Pancreas (tissue), 10 donors: ENCODE measurements around the gene FAM90A1. TPM values are rescaled to one million over a fixed set of nuclear protein-coding genes. Genes with fewer than 3 reads are reported as not detected.
"Not testable (repeated sequence)": the region's sequence is repeated elsewhere in the genome, so short reads cannot be mapped to it uniquely, and the experiment has no call there.

Experiments
- ATAC-seq, 4 donors: fragments of 200-7000 bp; cut with Tn5 transposase; one replicate each; pipeline versions ENCODE4 v1.8.0 to v1.9.1; 2020; ENCODE audit warnings: mild to moderate bottlenecking in 4 of 4, moderate library complexity in 4 of 4
- DNase-seq, 6 donors: peaks; one replicate each; pipeline ENCODE4 v3.0.0-alpha.2; 2020
- FAIRE-seq: peaks from 2 replicates; lab custom pipeline; 2012; peaks lifted over from hg19 to GRCh38; lab: Jason Lieb, UNC
- H3K27ac ChIP-seq, 4 donors: fragments of 200-600 bp; sonication (generic); 1 replicate in 3 of 4; 2 replicates in 1 of 4; pipeline versions ENCODE4 v1.5.0 to v1.8.0; 2020
- H3K27me3 ChIP-seq, 4 donors: fragments of 200-600 bp; one replicate each; pipeline ENCODE4 v1.8.0; 2021
- H3K36me3 ChIP-seq, 3 donors: fragments of 200-600 bp; sonication (generic) in 1 of 3; one replicate each; pipeline versions ENCODE4 v1.5.0 to v1.8.0; 2020 to 2021
- H3K4me1 ChIP-seq, 3 donors: fragments of 200-600 bp; one replicate each; pipeline ENCODE4 v1.8.0; 2021
- H3K4me3 ChIP-seq, 4 donors: fragments of 200-600 bp; sonication (generic) in 2 of 4; one replicate each; pipeline versions ENCODE4 v1.5.0 to v1.8.0; 2020 to 2021
- H3K9me3 ChIP-seq, 4 donors: fragments of 200-600 bp; one replicate each; pipeline ENCODE4 v1.8.0; 2021
- WGBS, 2 donors: extraction: QIAGEN DNeasy Blood & Tissue Kit; methylation state at CpG; one replicate each; pipeline ENCODE4 v1.1.7; 2013; 5-methylcytosine and 5-hydroxymethylcytosine counted together
- intact Hi-C, 3 donors: fragments of 100-400 bp; cut with DNase I; formaldehyde crosslinking; loops; one replicate each; pipeline versions ENCODE4 v1.11.1 to v1.14.2; 2022
- polyA plus RNA-seq, 2 donors: library from polyadenylated mRNA; stranded (reverse); fragments of 200-250 nt; gene quantifications; one replicate each; pipeline ENCODE4 v1.2.3, GENCODE V29; 2013
- total RNA-seq, 6 donors: library from RNA; stranded (reverse); fragmentation: NEBNext Ultra II Directional in 4 of 6; extraction: Animal tissue kit (Norgen Biotek cat#: 25700) in 4 of 6; gene quantifications; one replicate each; pipeline versions ENCODE4 v1.2.1 to v1.2.4, GENCODE V29; 2021 to 2023
- donor health status: healthy with polysubstance abuse.
- donor health status: DM: no; HTN: no; CAD: no; lungs with moderate emphysema.
- donor health status: DM: no; HTN: no; CAD: no.
- donor health status: control.
- donor health status: control.
- donor health status: Bipolar disorder and iron deficiency.
- donor health status: DM: yes; HTN: yes; CAD: no.
- donor health status: DM: no; HTN: no; CAD: no.
- donor health status: DM: no; HTN: no; CAD: no.
- donor health status: DM: yes; HTN: yes; CAD: no.

The FAM90A1 gene
- total and polyA plus RNA-seq, 8 donors = 0.35 to 1.6 (median 1.0) TPM

GRCh38 chr12:8242880-8243681 lies 15.7 kb upstream of the FAM90A1 start:
- FAIRE-seq (peak; percentile 94), DNase-seq (peak; percentile 97 to 100 (median 100)), ATAC-seq (peak; percentile 99 to 100 (median 100))
- intact Hi-C loops, H3K27me3 ChIP-seq, H3K9me3 ChIP-seq, H3K36me3 ChIP-seq, H3K4me1 ChIP-seq: not testable (repeated sequence)
- H3K27ac ChIP-seq = peak overlapping the region; percentile 67 to 88 (median 76)
- peak overlapping the region; percentile 42 to 83 (median 60) for H3K4me3 ChIP-seq
- 0 to 1% methylated on average over 52 to 57 of the region's 57 CpGs for WGBS, 2 donors

- H3K27me3 ChIP-seq, FAIRE-seq, DNase-seq, intact Hi-C loops, H3K4me1 ChIP-seq, H3K9me3 ChIP-seq, H3K36me3 ChIP-seq, ATAC-seq: not testable (repeated sequence)
- peak overlapping the region; percentile 42 to 83 (median 60) for H3K4me3 ChIP-seq
- peak overlapping the region; percentile 42 to 76 (median 60) for H3K27ac ChIP-seq
- WGBS, 2 donors = 0 to 1% methylated on average over 24 to 28 of the region's 28 CpGs
Observed at GRCh38 chr12:8242622-8242879, 15.1 kb upstream of the FAM90A1 start.

- not testable (repeated sequence) for FAIRE-seq
- 7 to 11% methylated on average over 18 to 19 of the region's 20 CpGs for WGBS, 2 donors
Observed at GRCh38 chr12:8241917-8242621, 14.7 kb upstream of the FAM90A1 start.

GRCh38 chr12:8240340-8241114 lies 13.1 kb upstream of the FAM90A1 start:
- peak in 3 of 6 donors; percentile 60 to 70 (median 66) for DNase-seq
- FAIRE-seq, H3K4me3 ChIP-seq, H3K27ac ChIP-seq, H3K36me3 ChIP-seq, H3K9me3 ChIP-seq, intact Hi-C loops, ATAC-seq, H3K27me3 ChIP-seq, H3K4me1 ChIP-seq: not testable (repeated sequence)
- WGBS, 2 donors = 38 to 42% methylated on average over 11 to 13 of the region's 13 CpGs

More at GRCh38 chr12:8241917-8242621, 14.7 kb upstream of the FAM90A1 start:
- peak in 2 of 6 donors; percentile 34 to 72 for DNase-seq
- ATAC-seq, intact Hi-C loops, H3K9me3 ChIP-seq, H3K4me1 ChIP-seq, H3K36me3 ChIP-seq, H3K27me3 ChIP-seq: not testable (repeated sequence)
- Histone ChIP-seq H3K27ac (peak overlapping the region; percentile 42 to 76 (median 60)), H3K4me3 (peak overlapping the region; percentile 42 to 83 (median 60))

GRCh38 chr12:8237031-8237430 lies 9.6 kb upstream of the FAM90A1 start:
- intact Hi-C loops = loop anchor here in 1 of 3 donors (10.0 kb wide), 1 partner anchor 132 kb away; no protein-coding TSS in a partner anchor
- not testable (repeated sequence) for H3K36me3 ChIP-seq, ATAC-seq, H3K9me3 ChIP-seq, H3K4me3 ChIP-seq, H3K27ac ChIP-seq, DNase-seq, FAIRE-seq, H3K27me3 ChIP-seq, H3K4me1 ChIP-seq
- 77 to 78% methylated on average over 12 of the region's 12 CpGs for WGBS, 2 donors

- H3K4me1 ChIP-seq, H3K27ac ChIP-seq, ATAC-seq, FAIRE-seq, H3K36me3 ChIP-seq, DNase-seq, H3K4me3 ChIP-seq, H3K9me3 ChIP-seq, H3K27me3 ChIP-seq: not testable (repeated sequence)
- 89 to 92% methylated on average over 21 to 26 of the region's 26 CpGs for WGBS, 2 donors
- intact Hi-C loops = loop anchor here in 1 of 3 donors (10.0 kb wide), 1 partner anchor 131 kb away; no protein-coding TSS in a partner anchor
Observed at GRCh38 chr12:8235316-8236157, 8.1 kb upstream of the FAM90A1 start.

GRCh38 chr12:8234746-8235145 lies 7.3 kb upstream of the FAM90A1 start:
- DNase-seq = not testable (repeated sequence)

GRCh38 chr12:8233935-8234495 lies 6.6 kb upstream of the FAM90A1 start:
- not testable (repeated sequence) for FAIRE-seq, H3K4me3 ChIP-seq, ATAC-seq, H3K27ac ChIP-seq, DNase-seq, H3K36me3 ChIP-seq, H3K27me3 ChIP-seq, H3K9me3 ChIP-seq, H3K4me1 ChIP-seq
- intact Hi-C loops = loop anchor here in 2 of 3 donors (5.0 to 10.0 kb wide), 2 partner anchors 127 to 129 kb away; no protein-coding TSS in a partner anchor
- WGBS, 2 donors = 68 to 83% methylated on average over 18 to 20 of the region's 20 CpGs

More at GRCh38 chr12:8234746-8235145, 7.3 kb upstream of the FAM90A1 start:
- intact Hi-C loops = loop anchor here in 2 of 3 donors (5.0 to 10.0 kb wide), 2 partner anchors 127 to 130 kb away; no protein-coding TSS in a partner anchor
- H3K27ac ChIP-seq, H3K4me3 ChIP-seq, H3K4me1 ChIP-seq, ATAC-seq, H3K9me3 ChIP-seq, FAIRE-seq, H3K27me3 ChIP-seq, H3K36me3 ChIP-seq: not testable (repeated sequence)
- WGBS, 2 donors = 52 to 66% methylated on average over 7 of the region's 7 CpGs

GRCh38 chr12:8233300-8233855 lies 6.0 kb upstream of the FAM90A1 start:
- DNase-seq, H3K4me3 ChIP-seq, H3K4me1 ChIP-seq, H3K27ac ChIP-seq, H3K36me3 ChIP-seq, H3K9me3 ChIP-seq, ATAC-seq, H3K27me3 ChIP-seq, FAIRE-seq: not testable (repeated sequence)
- WGBS, 2 donors = 74 to 76% methylated on average over 14 of the region's 14 CpGs
- intact Hi-C loops = loop anchor here in 2 of 3 donors (5.0 to 10.0 kb wide), 2 partner anchors 126 to 129 kb away; no protein-coding TSS in a partner anchor
